ENCODE results near the gene IRGQ.
"Not testable (repeated sequence)": the region's sequence is repeated elsewhere in the genome, so short reads cannot be mapped to it uniquely, and the experiment has no call there.

Gene IRGQ

GRCh38 chr19:43638214-43638994 is 42.5 kb upstream of the IRGQ start:
- Histone ChIP-seq H3K36me3 (ENCODE audit: control insufficient read depth, insufficient read depth, low read length) (no peaks in the 10 kb centered on the region), H3K4me1 (ENCODE audit: control insufficient read depth, insufficient read depth, low read length, poor library complexity, severe bottlenecking) (peaks cover 5% of the 10 kb centered on the region), H3K4me3 (ENCODE audit: insufficient read depth, low read depth, low read length, poor library complexity, severe bottlenecking) (no peak overlapping the region), H3K27me3 (replicated peaks; ENCODE audit: control insufficient read depth, insufficient read depth, low read length, poor library complexity, severe bottlenecking) (peaks cover 2% of the 10 kb centered on the region), H3K9me3 (ENCODE audit: control insufficient read depth, low read length) (no peaks in the 10 kb centered on the region), H3K27ac (ENCODE audit: insufficient read depth, low read length, poor library complexity, severe bottlenecking) (no peak overlapping the region)
- no peak for DNase-seq

DNA sequence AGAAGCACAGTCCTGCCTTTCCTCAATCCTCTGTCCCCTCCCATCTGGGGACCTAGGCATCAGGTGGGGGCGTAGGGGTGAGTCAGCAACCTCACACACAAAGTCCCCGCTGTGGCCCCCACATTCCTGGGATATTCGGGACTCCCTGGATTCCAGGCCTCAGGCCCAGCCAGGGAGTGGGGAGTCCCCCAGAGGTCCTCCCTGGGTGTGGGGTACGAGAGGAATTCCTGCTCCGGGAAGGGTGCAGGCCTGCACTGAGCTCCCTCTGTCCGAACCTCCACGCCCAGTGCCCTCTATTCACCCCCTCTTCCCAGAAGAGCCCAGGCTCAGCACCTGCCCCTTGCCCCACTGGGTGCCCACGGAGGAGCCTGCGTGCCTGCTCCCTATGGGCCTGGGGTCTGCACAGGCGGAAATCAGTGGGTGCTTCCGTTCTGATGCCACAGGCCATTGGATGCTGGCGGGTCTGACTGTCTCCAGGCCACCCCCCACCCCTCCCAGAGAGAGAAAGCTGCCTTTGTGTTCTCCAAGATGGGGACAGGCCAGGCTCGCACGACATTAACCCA is 40.3 kb upstream of the IRGQ start:
- Histone ChIP-seq H3K4me3 (ENCODE audit: insufficient read depth, low read depth, low read length, poor library complexity, severe bottlenecking) (no peak overlapping the region), H3K27ac (ENCODE audit: insufficient read depth, low read length, poor library complexity, severe bottlenecking) (no peak overlapping the region), H3K9me3 (ENCODE audit: control insufficient read depth, low read length) (no peaks in the 10 kb centered on the region), H3K27me3 (replicated peaks; ENCODE audit: control insufficient read depth, insufficient read depth, low read length, poor library complexity, severe bottlenecking) (peaks cover 2% of the 10 kb centered on the region), H3K4me1 (ENCODE audit: control insufficient read depth, insufficient read depth, low read length, poor library complexity, severe bottlenecking) (peaks cover 5% of the 10 kb centered on the region), H3K36me3 (ENCODE audit: control insufficient read depth, insufficient read depth, low read length) (no peaks in the 10 kb centered on the region)
- no peak for DNase-seq

DNA sequence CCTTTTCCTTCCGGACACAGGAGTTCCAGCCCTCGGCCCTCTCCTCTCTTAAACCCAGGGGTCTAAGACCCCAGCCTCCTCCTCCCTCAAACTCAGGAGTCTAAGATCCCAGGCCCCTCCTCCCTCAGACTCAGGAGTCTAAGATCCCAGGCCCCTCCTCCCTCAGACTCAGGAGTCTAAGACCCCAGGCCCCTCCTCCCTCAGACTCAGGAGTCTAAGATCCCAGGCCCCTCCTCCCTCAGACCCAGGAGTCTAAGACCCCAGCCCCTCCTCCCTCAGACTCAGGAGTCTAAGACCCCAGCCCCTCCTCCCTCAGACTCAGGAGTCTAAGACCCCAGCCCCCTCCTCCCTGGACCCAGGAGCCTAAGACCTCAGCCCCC is 39.6 kb upstream of the IRGQ start:
- H3K27me3 ChIP-seq (replicated peaks; ENCODE audit: control insufficient read depth, insufficient read depth, low read length, poor library complexity, severe bottlenecking); H3K4me1 ChIP-seq (ENCODE audit: control insufficient read depth, insufficient read depth, low read length, poor library complexity, severe bottlenecking); H3K36me3 ChIP-seq (ENCODE audit: control insufficient read depth, insufficient read depth, low read length); H3K9me3 ChIP-seq (ENCODE audit: control insufficient read depth, low read length); H3K27ac ChIP-seq (ENCODE audit: insufficient read depth, low read length, poor library complexity, severe bottlenecking); DNase-seq; H3K4me3 ChIP-seq (ENCODE audit: insufficient read depth, low read depth, low read length, poor library complexity, severe bottlenecking): not testable (repeated sequence)

- DNase-seq, result no peak
- Histone ChIP-seq H3K4me3 (ENCODE audit: insufficient read depth, low read depth, low read length, poor library complexity, severe bottlenecking) (no peak overlapping the region), H3K4me1 (ENCODE audit: control insufficient read depth, insufficient read depth, low read length, poor library complexity, severe bottlenecking) (peaks cover 5% of the 10 kb centered on the region), H3K27ac (ENCODE audit: insufficient read depth, low read length, poor library complexity, severe bottlenecking) (no peak overlapping the region), H3K27me3 (replicated peaks; ENCODE audit: control insufficient read depth, insufficient read depth, low read length, poor library complexity, severe bottlenecking) (peaks cover 2% of the 10 kb centered on the region), H3K9me3 (ENCODE audit: control insufficient read depth, low read length) (no peaks in the 10 kb centered on the region), H3K36me3 (ENCODE audit: control insufficient read depth, insufficient read depth, low read length) (no peaks in the 10 kb centered on the region)
Observed at GRCh38 chr19:43634872-43635560, 39.1 kb upstream of the IRGQ start.

- no peaks in the 10 kb centered on the region for H3K9me3 ChIP-seq (ENCODE audit: control insufficient read depth, low read length)
- H3K27me3 ChIP-seq (replicated peaks; ENCODE audit: control insufficient read depth, insufficient read depth, low read length, poor library complexity, severe bottlenecking), result peaks cover 2% of the 10 kb centered on the region
- H3K4me3 ChIP-seq (ENCODE audit: insufficient read depth, low read depth, low read length, poor library complexity, severe bottlenecking), result no peak overlapping the region
- peaks cover 5% of the 10 kb centered on the region for H3K4me1 ChIP-seq (ENCODE audit: control insufficient read depth, insufficient read depth, low read length, poor library complexity, severe bottlenecking)
- H3K36me3 ChIP-seq (ENCODE audit: control insufficient read depth, insufficient read depth, low read length), result no peaks in the 10 kb centered on the region
- H3K27ac ChIP-seq (ENCODE audit: insufficient read depth, low read length, poor library complexity, severe bottlenecking), result no peak overlapping the region
- DNase-seq, result no peak
Observed at GRCh38 chr19:43634506-43634871, 38.6 kb upstream of the IRGQ start.

DNA sequence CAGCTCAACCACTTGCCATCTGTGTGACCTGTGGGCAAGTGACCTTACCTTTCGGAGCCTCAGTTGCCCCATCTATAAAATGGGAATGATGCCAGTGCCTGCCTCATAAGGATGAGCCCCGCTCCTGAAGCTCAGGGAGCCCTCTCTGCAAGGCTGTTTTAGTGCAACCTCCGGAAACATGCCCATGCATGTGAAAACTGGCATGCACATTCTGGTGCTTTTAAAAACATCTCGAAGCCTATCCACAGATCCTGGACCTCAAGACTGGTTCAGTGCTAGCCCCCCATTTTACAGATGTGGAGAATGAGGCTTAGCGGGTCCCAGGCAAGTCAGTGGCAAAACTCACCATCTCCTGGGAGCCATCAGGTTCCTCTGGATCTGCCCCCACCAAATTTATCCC is 38.1 kb upstream of the IRGQ start:
- Histone ChIP-seq H3K4me1 (ENCODE audit: control insufficient read depth, insufficient read depth, low read length, poor library complexity, severe bottlenecking) (peaks cover 3% of the 10 kb centered on the region), H3K36me3 (ENCODE audit: control insufficient read depth, insufficient read depth, low read length) (no peaks in the 10 kb centered on the region), H3K9me3 (ENCODE audit: control insufficient read depth, low read length) (no peaks in the 10 kb centered on the region)

GRCh38 chr19:43633520-43633919 is 37.6 kb upstream of the IRGQ start:
- DNase-seq, result no peak
- no peaks in the 10 kb centered on the region for H3K9me3 ChIP-seq (ENCODE audit: control insufficient read depth, low read length)
- no peaks in the 10 kb centered on the region for H3K36me3 ChIP-seq (ENCODE audit: control insufficient read depth, insufficient read depth, low read length)
- H3K4me3 ChIP-seq (ENCODE audit: insufficient read depth, low read depth, low read length, poor library complexity, severe bottlenecking), result no peak overlapping the region
- no peaks in the 10 kb centered on the region for H3K4me1 ChIP-seq (ENCODE audit: control insufficient read depth, insufficient read depth, low read length, poor library complexity, severe bottlenecking)
- H3K27me3 ChIP-seq (replicated peaks; ENCODE audit: control insufficient read depth, insufficient read depth, low read length, poor library complexity, severe bottlenecking), result peaks cover 2% of the 10 kb centered on the region
- H3K27ac ChIP-seq (ENCODE audit: insufficient read depth, low read length, poor library complexity, severe bottlenecking), result no peak overlapping the region

More for the DNA sequence above, 38.1 kb upstream of the IRGQ start:
- no peak for DNase-seq
- Histone ChIP-seq H3K27ac (ENCODE audit: insufficient read depth, low read length, poor library complexity, severe bottlenecking) (no peak overlapping the region), H3K27me3 (replicated peaks; ENCODE audit: control insufficient read depth, insufficient read depth, low read length, poor library complexity, severe bottlenecking) (peaks cover 2% of the 10 kb centered on the region), H3K4me3 (ENCODE audit: insufficient read depth, low read depth, low read length, poor library complexity, severe bottlenecking) (no peak overlapping the region)

DNA sequence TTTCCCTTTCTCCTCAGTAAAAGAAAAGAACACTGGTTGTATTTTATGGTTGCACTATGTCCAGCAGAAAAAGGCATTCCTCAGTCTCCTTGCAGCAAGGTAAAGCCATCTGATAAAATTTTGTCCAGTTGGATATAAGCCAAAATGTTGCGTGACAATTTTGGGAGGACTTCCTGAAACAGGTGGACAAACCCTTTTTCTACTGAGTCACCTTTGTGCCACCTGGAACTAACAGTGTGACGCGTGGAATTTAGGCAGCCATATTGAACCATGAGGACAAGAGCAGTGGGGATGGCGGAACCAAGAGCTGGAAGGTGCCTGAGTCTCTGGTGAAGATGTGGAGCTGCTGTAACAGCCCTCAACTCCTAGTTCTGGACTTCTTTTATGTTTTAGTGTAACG is 35.6 kb upstream of the IRGQ start:
- no peaks in the 10 kb centered on the region for H3K4me1 ChIP-seq (ENCODE audit: control insufficient read depth, insufficient read depth, low read length, poor library complexity, severe bottlenecking)
- DNase-seq, result no peak
- no peaks in the 10 kb centered on the region for H3K9me3 ChIP-seq (ENCODE audit: control insufficient read depth, low read length)
- H3K36me3 ChIP-seq (ENCODE audit: control insufficient read depth, insufficient read depth, low read length), result no peaks in the 10 kb centered on the region
- no peaks in the 10 kb centered on the region for H3K27me3 ChIP-seq (replicated peaks; ENCODE audit: control insufficient read depth, insufficient read depth, low read length, poor library complexity, severe bottlenecking)
- no peak overlapping the region for H3K27ac ChIP-seq (ENCODE audit: insufficient read depth, low read length, poor library complexity, severe bottlenecking)
- H3K4me3 ChIP-seq (ENCODE audit: insufficient read depth, low read depth, low read length, poor library complexity, severe bottlenecking), result no peak overlapping the region

DNA sequence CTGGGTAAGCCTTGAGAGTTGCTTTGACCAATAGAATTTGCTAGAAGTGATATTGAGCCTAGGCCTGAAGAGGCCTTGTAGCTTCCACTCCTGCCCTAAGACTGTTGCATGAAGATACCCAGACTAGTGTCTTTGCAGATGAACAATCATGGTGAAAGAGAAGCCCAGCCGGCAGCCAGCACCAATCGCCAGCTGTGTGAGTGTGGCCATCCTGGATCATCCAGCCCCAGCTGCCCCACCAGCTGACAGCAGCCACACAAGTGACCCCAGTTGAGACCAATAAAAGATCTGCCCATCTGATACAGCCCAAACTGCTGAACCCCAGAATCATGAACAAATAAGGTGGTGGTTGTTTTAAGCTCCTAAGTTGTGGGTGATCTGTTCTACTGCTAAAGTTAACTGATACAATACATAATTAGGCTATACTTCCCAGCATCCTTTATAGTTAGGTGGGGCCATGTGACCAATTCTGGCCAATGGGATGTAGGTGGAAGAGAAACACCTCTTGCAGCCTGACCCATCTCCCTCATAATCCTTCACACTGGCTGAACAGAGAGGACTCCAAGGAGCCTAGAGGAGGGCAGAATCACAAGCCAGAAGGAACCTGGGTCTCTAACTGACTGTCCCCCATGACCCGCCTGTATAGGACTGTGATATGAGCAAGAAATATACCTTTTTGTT is 32.9 kb upstream of the IRGQ start:
- Histone ChIP-seq H3K27me3 (replicated peaks; ENCODE audit: control insufficient read depth, insufficient read depth, low read length, poor library complexity, severe bottlenecking) (no peaks in the 10 kb centered on the region), H3K36me3 (ENCODE audit: control insufficient read depth, insufficient read depth, low read length) (no peaks in the 10 kb centered on the region), H3K27ac (ENCODE audit: insufficient read depth, low read length, poor library complexity, severe bottlenecking) (no peak overlapping the region), H3K9me3 (ENCODE audit: control insufficient read depth, low read length) (no peaks in the 10 kb centered on the region), H3K4me1 (ENCODE audit: control insufficient read depth, insufficient read depth, low read length, poor library complexity, severe bottlenecking) (peaks cover 5% of the 10 kb centered on the region), H3K4me3 (ENCODE audit: insufficient read depth, low read depth, low read length, poor library complexity, severe bottlenecking) (no peak overlapping the region)
- no peak for DNase-seq

DNA sequence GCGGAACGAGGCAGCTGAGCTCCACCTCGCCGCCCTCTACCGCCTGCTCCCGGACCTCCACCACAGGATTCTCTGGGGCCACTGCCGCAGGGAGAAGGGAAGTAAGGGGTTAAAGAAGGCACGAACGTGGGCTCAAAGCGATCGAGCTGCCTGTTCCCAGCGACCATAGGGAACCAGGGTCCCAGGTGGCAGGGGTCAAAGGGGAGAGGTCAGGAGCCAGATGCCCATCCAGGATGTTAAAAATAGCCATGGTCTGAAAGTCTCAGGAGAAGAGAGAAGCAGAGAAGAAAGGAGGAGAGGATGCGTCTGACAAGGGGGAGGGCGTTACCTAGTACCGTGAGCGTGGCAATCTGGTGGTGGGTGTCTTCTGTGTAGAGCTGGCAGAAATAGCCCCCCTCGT is 30.9 kb upstream of the IRGQ start:
- no peak overlapping the region for H3K27ac ChIP-seq (ENCODE audit: insufficient read depth, low read length, poor library complexity, severe bottlenecking)
- no peaks in the 10 kb centered on the region for H3K9me3 ChIP-seq (ENCODE audit: control insufficient read depth, low read length)
- DNase-seq, result no peak
- no peaks in the 10 kb centered on the region for H3K36me3 ChIP-seq (ENCODE audit: control insufficient read depth, insufficient read depth, low read length)
- H3K4me3 ChIP-seq (ENCODE audit: insufficient read depth, low read depth, low read length, poor library complexity, severe bottlenecking), result no peak overlapping the region
- H3K27me3 ChIP-seq (replicated peaks; ENCODE audit: control insufficient read depth, insufficient read depth, low read length, poor library complexity, severe bottlenecking), result no peaks in the 10 kb centered on the region
- H3K4me1 ChIP-seq (ENCODE audit: control insufficient read depth, insufficient read depth, low read length, poor library complexity, severe bottlenecking), result peaks cover 5% of the 10 kb centered on the region

Data from effector memory CD4-positive, alpha-beta T cell (primary cell).